CD14-positive monocyte (primary cell): ENCODE data around the gene DQX1. TPM values are rescaled to one million over a fixed set of nuclear protein-coding genes. Genes with fewer than 3 reads are reported as not detected.

Experiments
- DNase-seq, 3 donors: peaks; one replicate each; pipeline ENCODE4 v3.0.0-alpha.2; 2011 to 2022
- H2AFZ ChIP-seq: 2 replicates; pipeline ENCODE4 v1.6.0; 2012; ENCODE audit warnings: mild to moderate bottlenecking, low read depth, low read length, inconsistent platforms; ENCODE audit not compliant: insufficient read depth, poor library complexity, severe bottlenecking
- H3K27ac ChIP-seq, 2 donors: 1 replicate in 1 of 2; 2 replicates in 1 of 2; pipeline ENCODE4 v1.5.1; 2012 to 2013; ENCODE audit warnings: low read length in 2 of 2, control low read depth in 1 of 2, inconsistent platforms in 1 of 2, low read depth in 1 of 2, mild to moderate bottlenecking in 1 of 2
- H3K27me3 ChIP-seq, 2 donors: one replicate each; pipeline versions ENCODE4 v1.6.0 to v1.6.1; 2011 to 2013; ENCODE audit warnings: low read length in 2 of 2; ENCODE audit not compliant: control insufficient read depth in 2 of 2, insufficient read depth in 2 of 2
- H3K36me3 ChIP-seq, 2 donors: replicated peaks in 1 of 2; 1 replicate in 1 of 2; 2 replicates in 1 of 2; pipeline versions ENCODE4 v1.5.1 to v1.6.1; 2012 to 2013; ENCODE audit warnings: low read length in 2 of 2, control low read depth in 1 of 2, inconsistent platforms in 1 of 2, mild to moderate bottlenecking in 1 of 2; ENCODE audit not compliant: insufficient read depth in 2 of 2, control insufficient read depth in 1 of 2
- H3K4me1 ChIP-seq, 2 donors: 1 replicate in 1 of 2; 2 replicates in 1 of 2; pipeline versions ENCODE4 v1.5.1 to v1.6.1; 2012 to 2013; ENCODE audit warnings: low read length in 2 of 2, control low read depth in 1 of 2, inconsistent platforms in 1 of 2, mild to moderate bottlenecking in 1 of 2, moderate library complexity in 1 of 2; ENCODE audit not compliant: insufficient read depth in 2 of 2, control insufficient read depth in 1 of 2
- H3K4me2 ChIP-seq: replicated peaks from 2 replicates; pipeline ENCODE3; 2012; ENCODE audit warnings: low read length, moderate library complexity, mild to moderate bottlenecking; ENCODE audit not compliant: poor library complexity, severe bottlenecking; ENCODE audit errors: extremely low read depth
- H3K4me3 ChIP-seq, 3 experiments: fragments of 200-600 bp in 1 of 3; sonication (generic) in 1 of 3; replicated peaks in 1 of 3; 1 replicate in 2 of 3; 2 replicates in 1 of 3; pipeline ENCODE4 v1.5.1; 2011 to 2013; ENCODE audit warnings: low read length in 3 of 3, mild to moderate bottlenecking in 3 of 3, control low read depth in 2 of 3, low read depth in 2 of 3, inconsistent platforms in 1 of 3, moderate library complexity in 1 of 3
- H3K79me2 ChIP-seq: 2 replicates; pipeline ENCODE4 v1.6.0; 2012; ENCODE audit warnings: mild to moderate bottlenecking, control low read depth, inconsistent platforms, low read length, moderate library complexity; ENCODE audit not compliant: insufficient read depth
- H3K9ac ChIP-seq: 2 replicates; pipeline ENCODE4 v1.6.0; 2017; ENCODE audit warnings: low read length, mild to moderate bottlenecking; ENCODE audit not compliant: insufficient read depth, poor library complexity, severe bottlenecking
- H3K9me3 ChIP-seq, 2 donors: replicated peaks in 1 of 2; 1 replicate in 1 of 2; 2 replicates in 1 of 2; pipeline versions ENCODE4 v1.5.1 to v1.6.1; 2012 to 2013; ENCODE audit warnings: low read length in 2 of 2, control low read depth in 1 of 2; ENCODE audit not compliant: control insufficient read depth in 1 of 2, insufficient read depth in 1 of 2
- H4K20me1 ChIP-seq: 2 replicates; pipeline ENCODE4 v1.6.0; 2012; ENCODE audit warnings: mild to moderate bottlenecking, low read length, control low read depth, moderate library complexity; ENCODE audit not compliant: insufficient read depth
- H3K27ac Mint-ChIP-seq, 7 donors: one replicate each; pipeline ENCODE4 v1.8.0; 2020; ENCODE audit warnings: mild to moderate bottlenecking in 7 of 7, mixed read lengths in 7 of 7, moderate library complexity in 6 of 7, inconsistent platforms in 2 of 7
- H3K27me3 Mint-ChIP-seq, 3 donors: one replicate each; pipeline ENCODE4 v1.8.0; 2021 to 2022; ENCODE audit warnings: low read depth in 3 of 3, mild to moderate bottlenecking in 3 of 3, mixed read lengths in 3 of 3, moderate library complexity in 3 of 3, inconsistent platforms in 1 of 3
- H3K36me3 Mint-ChIP-seq, 2 donors: one replicate each; pipeline ENCODE4 v1.8.0; 2020; ENCODE audit warnings: mixed read lengths in 2 of 2, inconsistent platforms in 1 of 2, mild to moderate bottlenecking in 1 of 2
- H3K4me1 Mint-ChIP-seq: one replicate; pipeline ENCODE4 v1.8.0; 2020; ENCODE audit warnings: mild to moderate bottlenecking, mixed read lengths
- H3K4me3 Mint-ChIP-seq, 2 donors: one replicate each; pipeline ENCODE4 v1.8.0; 2020; ENCODE audit warnings: mild to moderate bottlenecking in 2 of 2, mixed read lengths in 2 of 2, moderate library complexity in 1 of 2
- H3K9me3 Mint-ChIP-seq, 7 donors: one replicate each; pipeline ENCODE4 v1.8.0; 2020 to 2022; ENCODE audit warnings: mixed read lengths in 7 of 7, mild to moderate bottlenecking in 6 of 7, moderate library complexity in 6 of 7, inconsistent platforms in 2 of 7
- CTCF ChIP-seq: fragments of 200-600 bp; IDR thresholded peaks from one replicate; pipeline ENCODE4 v1.8.0; 2022; ENCODE audit warnings: antibody characterized with exemption, mild to moderate bottlenecking
- WGBS: methylation state at CpG from one replicate; pipeline ENCODE4 v1.1.5; 2013; ENCODE audit warnings: missing lambda C conversion rate; ENCODE audit not compliant: insufficient coverage; 5-methylcytosine and 5-hydroxymethylcytosine counted together
- intact Hi-C, 2 donors: fragments of 100-400 bp; cut with micrococcal nuclease; formaldehyde crosslinking; loops; one replicate each; pipeline versions ENCODE4 v1.15.0 to v1.15.1; 2023
- polyA plus RNA-seq, 3 donors: library from polyadenylated mRNA; depleted of rRNA in 1 of 3; unstranded in 2 of 3; stranded (reverse) in 1 of 3; fragments of 300-500 nt in 2 of 3; fragments of >200 nt in 1 of 3; fragmentation: Illumina TruSeq in 2 of 3; gene quantifications; 1 replicate in 2 of 3; 2 replicates in 1 of 3; pipeline ENCODE4 v1.2.3, GENCODE V29; 2012 to 2021

DQX1 gene
- polyA plus RNA-seq, 3 donors = 0.36 TPM; not detected in 2

- no peak for DNase-seq
- H3K9ac ChIP-seq = no peak overlapping the region
- Mint-ChIP-seq H3K4me3 (no peak overlapping the region), H3K4me1 (peaks cover 12% of the 10 kb centered on the region), H3K27ac (no peak overlapping the region), H3K9me3 (no peaks in the 10 kb centered on the region), H3K36me3 (peaks cover 20 to 23% of the 10 kb centered on the region in 2 donors), H3K27me3 (peaks cover 2 to 5% (median 4%) of the 10 kb centered on the region in 3 donors)
- H4K20me1 ChIP-seq = no peaks in the 10 kb centered on the region
- 97% methylated on average over 3 of the region's 4 CpGs for WGBS
- no peak overlapping the region for H3K4me3 ChIP-seq
- TF ChIP-seq CTCF = no peak
- H3K36me3 ChIP-seq = peaks cover 9 to 18% of the 10 kb centered on the region in 2 donors
- intact Hi-C loops = loop anchor here in 1 of 2 donors (10.0 kb wide), 1 partner anchor 48 kb away; no protein-coding TSS in a partner anchor
- H3K4me1 ChIP-seq = peaks cover 6 to 10% of the 10 kb centered on the region in 2 donors
- no peaks in the 10 kb centered on the region for H3K9me3 ChIP-seq
- H3K27ac ChIP-seq = no peak overlapping the region
- H3K4me2 ChIP-seq = no peak overlapping the region
- no peak overlapping the region for H2AFZ ChIP-seq
- no peaks in the 10 kb centered on the region for H3K27me3 ChIP-seq
- H3K79me2 ChIP-seq = no peaks in the 10 kb centered on the region
These were observed 11.1 kb upstream of the DQX1 start for GRCh38 chr2:74537140-74537539.

- no peak overlapping the region for H2AFZ ChIP-seq
- Mint-ChIP-seq H3K9me3 (no peaks in the 10 kb centered on the region), H3K4me1 (peaks cover 18% of the 10 kb centered on the region), H3K36me3 (peaks cover 19 to 21% of the 10 kb centered on the region in 2 donors), H3K27ac (no peak overlapping the region), H3K27me3 (peaks cover 2 to 5% (median 4%) of the 10 kb centered on the region in 3 donors), H3K4me3 (no peak overlapping the region)
- no peaks in the 10 kb centered on the region for H3K79me2 ChIP-seq
- peaks cover 8 to 15% of the 10 kb centered on the region in 2 donors for H3K4me1 ChIP-seq
- intact Hi-C loops = loop anchor here in 1 of 2 donors (10.0 kb wide), 1 partner anchor 48 kb away; no protein-coding TSS in a partner anchor
- H3K9ac ChIP-seq = no peak overlapping the region
- no peak overlapping the region for H3K4me2 ChIP-seq
- no peak for TF ChIP-seq CTCF
- no peak overlapping the region for H3K4me3 ChIP-seq
- H3K27ac ChIP-seq = no peak overlapping the region
- peaks cover 9 to 18% of the 10 kb centered on the region in 2 donors for H3K36me3 ChIP-seq
- H3K9me3 ChIP-seq = no peaks in the 10 kb centered on the region
- no peaks in the 10 kb centered on the region for H3K27me3 ChIP-seq
- H4K20me1 ChIP-seq = no peaks in the 10 kb centered on the region
- 92% methylated on average over 18 of the region's 23 CpGs for WGBS
- DNase-seq = no peak
These were observed 10.3 kb upstream of the DQX1 start for GRCh38 chr2:74536166-74536950.
